HCT116 (cell line): ENCODE measurements around the gene ABHD12. TPM values are rescaled to one million over a fixed set of nuclear protein-coding genes. Genes with fewer than 3 reads are reported as not detected.

Experiments used
- ATAC-seq: fragments of 200-7000 bp; cut with Tn5 transposase; 2 replicates; pipeline ENCODE4 v1.9.1; 2020; ENCODE audit warnings: mild to moderate bottlenecking, moderate library complexity
- BruUV-seq: library from RNA; stranded (reverse); fragments of 400-500 nt; replicated peaks from 2 replicates; lab custom pipeline; 2021; lab: Mats Ljungman, UMichigan
- CTCF ChIA-PET: fragments of 300-600 bp; sonication (Branson Sonifier 250); formaldehyde crosslinking; loops from one replicate; lab custom pipeline; 2021; ENCODE audit warnings: antibody characterized with exemption; lab: Charles Lee
- POLR2A ChIA-PET: fragments of 300-600, 350-600 bp; sonication (Branson Sonifier 250); formaldehyde crosslinking; loops from one replicate; lab custom pipeline; 2021; ENCODE audit warnings: antibody characterized with exemption; lab: Charles Lee
- RAD21 ChIA-PET, 2 experiments: fragments of 300-600 bp; sonication (Branson Sonifier 250); formaldehyde crosslinking; loops; one replicate each; lab custom pipeline; 2023; ENCODE audit warnings: low total read pairs in 2 of 2; ENCODE audit not compliant: uncharacterized antibody in 2 of 2, unreplicated experiment in 2 of 2, low non-redundant PET in 1 of 2; lab: Charles Lee
- DNase-seq: peaks from one replicate; pipeline ENCODE4 v3.0.0-alpha.2; 2010; ENCODE audit warnings: low read depth, low spot score
- H2AFZ ChIP-seq: fragments of 200-600 bp; shearing (Covaris generic), sonication (generic); 2 replicates; pipeline ENCODE4 v1.6.1; 2017; ENCODE audit warnings: low read depth, mixed run types, mixed read lengths, antibody characterized with exemption, low read length; ENCODE audit not compliant: poor library complexity, severe bottlenecking
- H3K27ac ChIP-seq: 2 replicates; pipeline ENCODE4 v1.5.1; 2012; ENCODE audit warnings: low read depth, low read length
- H3K27me3 ChIP-seq: fragments of 200-600 bp; sonication (generic); 2 replicates; pipeline ENCODE4 v1.6.1; 2016; ENCODE audit warnings: mixed run types, low read length, mixed read lengths; ENCODE audit not compliant: insufficient read depth
- H3K36me3 ChIP-seq, 2 experiments: fragments of 200-500 bp in 1 of 2; fragments of 200-600 bp in 1 of 2; sonication (Bioruptor generic) in 1 of 2; sonication (generic) in 1 of 2; 2 replicates each; pipeline versions ENCODE4 v1.5.1 to v1.6.1; 2014 to 2016; ENCODE audit warnings: low read length in 2 of 2, inconsistent platforms in 1 of 2, mixed read lengths in 1 of 2, mixed run types in 1 of 2; ENCODE audit not compliant: insufficient read depth in 2 of 2, control insufficient read depth in 1 of 2
- H3K4me1 ChIP-seq, 2 experiments: fragments of 200-600 bp in 1 of 2; sonication (generic) in 1 of 2; 2 replicates each; pipeline versions ENCODE4 v1.5.1 to v1.6.1; 2012 to 2017; ENCODE audit warnings: low read length in 2 of 2, inconsistent platforms in 1 of 2, mild to moderate bottlenecking in 1 of 2, mixed read lengths in 1 of 2, mixed run types in 1 of 2, moderate library complexity in 1 of 2; ENCODE audit not compliant: insufficient read depth in 2 of 2, control insufficient read depth in 1 of 2
- H3K4me2 ChIP-seq: fragments of 200-600 bp; sonication (generic); 2 replicates; pipeline ENCODE4 v1.6.1; 2017; ENCODE audit warnings: mixed run types, low read length, mixed read lengths
- H3K4me3 ChIP-seq, 2 experiments: fragments of 200-600 bp in 1 of 2; sonication (generic) in 1 of 2; replicated peaks in 1 of 2; 2 replicates each; pipeline ENCODE4 v1.5.1; 2011 to 2016; ENCODE audit warnings: low read length in 2 of 2, control low read depth in 1 of 2, low read depth in 1 of 2, mild to moderate bottlenecking in 1 of 2, mixed read lengths in 1 of 2, mixed run types in 1 of 2
- H3K79me2 ChIP-seq: fragments of 200-600 bp; sonication (generic); 2 replicates; pipeline ENCODE4 v1.6.1; 2017; ENCODE audit warnings: mild to moderate bottlenecking, mixed run types, low read length, moderate library complexity, mixed read lengths; ENCODE audit not compliant: insufficient read depth
- H3K9ac ChIP-seq: fragments of 200-600 bp; sonication (generic); 2 replicates; pipeline ENCODE4 v1.6.1; 2016; ENCODE audit warnings: low read length, mixed read lengths
- H3K9me2 ChIP-seq: fragments of 200-600 bp; sonication (generic), shearing (Covaris generic); 2 replicates; pipeline ENCODE4 v1.6.1; 2017; ENCODE audit warnings: mixed run types, mild to moderate bottlenecking, moderate library complexity; ENCODE audit not compliant: insufficient read depth
- H3K9me3 ChIP-seq, 2 experiments: fragments of 200-500 bp in 1 of 2; fragments of 200-600 bp in 1 of 2; sonication (Bioruptor generic) in 1 of 2; sonication (generic) in 1 of 2; 2 replicates each; pipeline ENCODE4 v1.6.1; 2014 to 2017; ENCODE audit warnings: low read length in 2 of 2, mixed read lengths in 2 of 2, inconsistent platforms in 1 of 2, low read depth in 1 of 2, mild to moderate bottlenecking in 1 of 2, mixed run types in 1 of 2, moderate library complexity in 1 of 2; ENCODE audit not compliant: control insufficient read depth in 1 of 2, insufficient read depth in 1 of 2
- H4K20me1 ChIP-seq: fragments of 200-600 bp; sonication (generic), shearing (Covaris generic); 2 replicates; pipeline ENCODE4 v1.6.1; 2017; ENCODE audit warnings: mixed run types, mild to moderate bottlenecking, moderate library complexity; ENCODE audit not compliant: insufficient read depth
- CBX3 ChIP-seq: IDR thresholded peaks from 2 replicates; pipeline ENCODE4 v1.6.1; 2012; ENCODE audit warnings: low read depth
- EGR1 ChIP-seq: IDR thresholded peaks from 2 replicates; pipeline ENCODE4 v1.6.1; 2012; ENCODE audit warnings: low read depth
- EZH2phosphoT487 ChIP-seq: fragments of 200-600 bp; IDR thresholded peaks from 2 replicates; pipeline ENCODE4 v1.6.1; 2018; ENCODE audit warnings: antibody characterized with exemption, borderline replicate concordance
- JUND ChIP-seq: IDR thresholded peaks from 2 replicates; pipeline ENCODE4 v1.6.1; 2012
- POLR2A ChIP-seq: IDR thresholded peaks from 2 replicates; pipeline ENCODE4 v1.7.0; 2011; ENCODE audit warnings: borderline replicate concordance; ENCODE audit not compliant: insufficient read depth, insufficient read length; ENCODE audit errors: extremely low read depth
- POLR2AphosphoS5 ChIP-seq: IDR thresholded peaks from 2 replicates; pipeline ENCODE4 v1.6.1; 2011; ENCODE audit warnings: mild to moderate bottlenecking, low read depth, low read length, moderate library complexity
- RAD21 ChIP-seq: IDR thresholded peaks from 2 replicates; pipeline ENCODE4 v1.6.1; 2012; ENCODE audit warnings: low read depth, mild to moderate bottlenecking
- REST ChIP-seq: IDR thresholded peaks from 2 replicates; pipeline ENCODE4 v1.6.1; 2012; ENCODE audit warnings: low read depth
- SIN3A ChIP-seq: IDR thresholded peaks from 2 replicates; pipeline ENCODE4 v1.6.1; 2012; ENCODE audit warnings: low read depth
- SP1 ChIP-seq: IDR thresholded peaks from 2 replicates; pipeline ENCODE4 v1.6.1; 2012; ENCODE audit warnings: low read depth
- SRF ChIP-seq: IDR thresholded peaks from 2 replicates; pipeline ENCODE4 v1.6.1; 2012; ENCODE audit warnings: low read depth
- YY1 ChIP-seq: IDR thresholded peaks from 2 replicates; pipeline ENCODE4 v1.6.1; 2011; ENCODE audit warnings: low read length, low read depth, moderate library complexity, mild to moderate bottlenecking; ENCODE audit not compliant: insufficient replicate concordance; ENCODE audit errors: extremely low read depth
- ZFX ChIP-seq: fragments of 450-650 bp; IDR thresholded peaks from 2 replicates; pipeline ENCODE4 v1.6.1; 2017
- ZNF274 ChIP-seq: fragments of 200-500 bp; sonication (Bioruptor generic); IDR thresholded peaks from 2 replicates; pipeline ENCODE4 v1.6.1; 2014; ENCODE audit warnings: mild to moderate bottlenecking, low read depth, low read length, inconsistent platforms
- intact Hi-C: fragments of 100-400 bp; cut with micrococcal nuclease; formaldehyde crosslinking; loops from 2 replicates; pipeline ENCODE4 v1.10.0; 2022
- total RNA-seq: library from RNA; stranded (reverse); gene quantifications from one replicate; pipeline ENCODE4 v1.2.1, GENCODE V29; 2021; ENCODE audit not compliant: unreplicated experiment
- TF ChIP-seq, protein P1 (sequence below), 3 experiments: fragments of 200-600 bp in 1 of 3; sonication (generic) in 1 of 3; IDR thresholded peaks in 2 of 3; conservative IDR thresholded peaks in 1 of 3; 2 replicates each; pipeline ENCODE4 v1.5.1; 2012 to 2017; ENCODE audit warnings: low read depth in 2 of 3, low read length in 2 of 3, antibody characterized with exemption in 1 of 3, borderline replicate concordance in 1 of 3, control low read depth in 1 of 3, mild to moderate bottlenecking in 1 of 3, mixed read lengths in 1 of 3, mixed run types in 1 of 3, moderate library complexity in 1 of 3; ENCODE audit not compliant: insufficient read depth in 1 of 3

ABHD12 gene
- total RNA-seq, 1 experiment from 2014 or later = 31.7 TPM

GRCh38 chr20:25319241-25320034 is 71.2 kb downstream of the ABHD12 start:
- Histone ChIP-seq H3K4me1 (peaks cover 0 to 5% of the 10 kb centered on the region in 2 experiments; a peak in 1 of 4 replicates), H3K27me3 (no peaks in the 10 kb centered on the region), H3K9ac (no peak overlapping the region), H2AFZ (no peak overlapping the region), H4K20me1 (no peaks in the 10 kb centered on the region), H3K36me3 (no peaks in the 10 kb centered on the region; a peak in 1 of 4 replicates), H3K9me2 (no peaks in the 10 kb centered on the region), H3K4me2 (no peak overlapping the region), H3K27ac (no peak overlapping the region), H3K9me3 (no peaks in the 10 kb centered on the region), H3K79me2 (no peaks in the 10 kb centered on the region)
- ATAC-seq (no peak), DNase-seq (no peak)
- intact Hi-C loops = loop anchor here (10.0 kb wide), 1 partner anchor 55 kb away; no protein-coding TSS in a partner anchor
- CTCF ChIA-PET = no interaction called here
- POLR2A ChIA-PET = no interaction called here
- no TSS peak for BruUV-seq
- RAD21 ChIA-PET = no interaction called here
- no peak for TF ChIP-seq SP1
- no peak for TF ChIP-seq RAD21
- no peak for TF ChIP-seq EZH2phosphoT487
- TF ChIP-seq SIN3A = no peak
- no peak for TF ChIP-seq CBX3
- no peak for TF ChIP-seq ZFX
- no peak for TF ChIP-seq ZNF274
- TF ChIP-seq, protein P1, sequence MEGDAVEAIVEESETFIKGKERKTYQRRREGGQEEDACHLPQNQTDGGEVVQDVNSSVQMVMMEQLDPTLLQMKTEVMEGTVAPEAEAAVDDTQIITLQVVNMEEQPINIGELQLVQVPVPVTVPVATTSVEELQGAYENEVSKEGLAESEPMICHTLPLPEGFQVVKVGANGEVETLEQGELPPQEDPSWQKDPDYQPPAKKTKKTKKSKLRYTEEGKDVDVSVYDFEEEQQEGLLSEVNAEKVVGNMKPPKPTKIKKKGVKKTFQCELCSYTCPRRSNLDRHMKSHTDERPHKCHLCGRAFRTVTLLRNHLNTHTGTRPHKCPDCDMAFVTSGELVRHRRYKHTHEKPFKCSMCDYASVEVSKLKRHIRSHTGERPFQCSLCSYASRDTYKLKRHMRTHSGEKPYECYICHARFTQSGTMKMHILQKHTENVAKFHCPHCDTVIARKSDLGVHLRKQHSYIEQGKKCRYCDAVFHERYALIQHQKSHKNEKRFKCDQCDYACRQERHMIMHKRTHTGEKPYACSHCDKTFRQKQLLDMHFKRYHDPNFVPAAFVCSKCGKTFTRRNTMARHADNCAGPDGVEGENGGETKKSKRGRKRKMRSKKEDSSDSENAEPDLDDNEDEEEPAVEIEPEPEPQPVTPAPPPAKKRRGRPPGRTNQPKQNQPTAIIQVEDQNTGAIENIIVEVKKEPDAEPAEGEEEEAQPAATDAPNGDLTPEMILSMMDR (IDR thresholded peaks at IDR 0.05 in 2 of 3, conservative IDR thresholded peaks at IDR 0.05 in 1 of 3; ENCODE audit: borderline replicate concordance in 1 of 3, insufficient read depth in 1 of 3, low read depth in 2 of 3, low read length in 2 of 3) = no peak
- no peak for TF ChIP-seq REST
- TF ChIP-seq POLR2A = no peak
- TF ChIP-seq SRF = no peak
- TF ChIP-seq POLR2AphosphoS5 = no peak
- no peak for TF ChIP-seq JUND
- TF ChIP-seq YY1 = no peak
- TF ChIP-seq EGR1 = no peak
- TF ChIP-seq, all 23 proteins: peak for 0
- H3K4me3 ChIP-seq = no peak overlapping the region
